GM12892 (cell line): Measurements from ENCODE around the gene FAHD1.

Experiments
- POLR2A ChIP-seq: IDR thresholded peaks from 2 replicates; pipeline ENCODE4 v1.6.1; 2011; ENCODE audit warnings: low read depth, low read length, control low read depth
- POLR2AphosphoS5 ChIP-seq: IDR thresholded peaks from 2 replicates; pipeline ENCODE4 v1.6.1; 2011; ENCODE audit warnings: low read depth, low read length, control low read depth

- TF ChIP-seq POLR2AphosphoS5, result 0 out of 2 replicates have a peak, but pooled peaks have one; percentile 17
- TF ChIP-seq POLR2A, result no peak
Observed at GRCh38 chr16:1778200-1779179, 48.5 kb upstream of the FAHD1 start.
